Endothelial cell of umbilical vein (primary cell): ENCODE measurements around the gene SPINK5. TPM values are rescaled to one million over a fixed set of nuclear protein-coding genes. Genes with fewer than 3 reads are reported as not detected.

ENCODE experiments used
- BruUV-seq: library from RNA; stranded (reverse); fragments of 400-500 nt; replicated peaks from 2 replicates; lab custom pipeline; 2021; lab: Mats Ljungman, UMichigan
- CTCF ChIA-PET: fragments of 300-600, 350-600 bp; sonication (Branson Sonifier 250); formaldehyde crosslinking; loops from one replicate; lab custom pipeline; 2021; ENCODE audit warnings: antibody characterized with exemption, inconsistent platforms; lab: Charles Lee
- POLR2A ChIA-PET: fragments of 300-600, 350-600 bp; sonication (Branson Sonifier 250); formaldehyde crosslinking; loops from one replicate; lab custom pipeline; 2021; ENCODE audit warnings: antibody characterized with exemption, inconsistent platforms; lab: Charles Lee
- DNase-seq: peaks from one replicate; pipeline ENCODE4 v3.0.0-alpha.2; 2011; ENCODE audit warnings: low read depth, low spot score
- FAIRE-seq: peaks from 2 replicates; lab custom pipeline; 2011; peaks lifted over from hg19 to GRCh38; lab: Jason Lieb, UNC
- H2AFZ ChIP-seq: 2 replicates; pipeline ENCODE4 v1.6.0; 2012; ENCODE audit warnings: low read depth, low read length, control low read depth, inconsistent platforms
- H3K27ac ChIP-seq: 2 replicates; pipeline ENCODE4 v1.5.1; 2011; ENCODE audit warnings: low read depth, mild to moderate bottlenecking, control low read depth, low read length, moderate library complexity; ENCODE audit not compliant: insufficient read depth
- H3K27me3 ChIP-seq, 2 experiments: 2 replicates each; pipeline versions ENCODE4 v1.6.0 to v1.6.1; 2011; ENCODE audit warnings: low read length in 2 of 2, mixed read lengths in 1 of 2; ENCODE audit not compliant: control insufficient read depth in 2 of 2, insufficient read depth in 2 of 2
- H3K36me3 ChIP-seq, 2 experiments: 2 replicates in 1 of 2; 3 replicates in 1 of 2; pipeline ENCODE4 v1.5.1; 2011; ENCODE audit warnings: low read length in 2 of 2, mild to moderate bottlenecking in 1 of 2, moderate library complexity in 1 of 2; ENCODE audit not compliant: control insufficient read depth in 2 of 2, insufficient read depth in 2 of 2; ENCODE audit errors: extremely low read depth in 1 of 2
- H3K4me1 ChIP-seq: 3 replicates; pipeline ENCODE4 v1.5.1; 2011; ENCODE audit warnings: mild to moderate bottlenecking, low read length; ENCODE audit not compliant: control insufficient read depth, insufficient read depth; ENCODE audit errors: extremely low read depth
- H3K4me2 ChIP-seq: 2 replicates; pipeline ENCODE4 v1.6.1; 2011; ENCODE audit warnings: low read length, control low read depth, mixed read lengths; ENCODE audit not compliant: insufficient read depth
- H3K4me3 ChIP-seq, 3 experiments: fragments of 200-600 bp in 1 of 3; sonication (generic), shearing (Covaris generic) in 1 of 3; replicated peaks in 1 of 3; 2 replicates each; pipeline ENCODE4 v1.5.1; 2011 to 2016; ENCODE audit warnings: control low read depth in 3 of 3, low read length in 3 of 3, mild to moderate bottlenecking in 2 of 3, inconsistent platforms in 1 of 3, low read depth in 1 of 3, moderate library complexity in 1 of 3; ENCODE audit not compliant: insufficient read depth in 1 of 3
- H3K79me2 ChIP-seq: 2 replicates; pipeline ENCODE4 v1.6.0; 2012; ENCODE audit warnings: low read length, inconsistent platforms; ENCODE audit not compliant: control insufficient read depth, insufficient read depth
- H3K9ac ChIP-seq: replicated peaks from 2 replicates; pipeline ENCODE3; 2011; ENCODE audit warnings: low read length, control low read depth; ENCODE audit not compliant: insufficient read depth; ENCODE audit errors: extremely low read depth
- H3K9me1 ChIP-seq: replicated peaks from 3 replicates; pipeline ENCODE4 v1.6.0; 2011; ENCODE audit warnings: mild to moderate bottlenecking, low read length; ENCODE audit not compliant: control insufficient read depth, insufficient read depth; ENCODE audit errors: extremely low read depth
- H3K9me3 ChIP-seq: replicated peaks from 2 replicates; pipeline ENCODE4 v1.5.1; 2012; ENCODE audit warnings: low read length, inconsistent platforms; ENCODE audit not compliant: control insufficient read depth, insufficient read depth
- H4K20me1 ChIP-seq: replicated peaks from 2 replicates; pipeline ENCODE3; 2011; ENCODE audit warnings: mild to moderate bottlenecking, low read length; ENCODE audit not compliant: control insufficient read depth, insufficient read depth; ENCODE audit errors: extremely low read depth
- CTCF ChIP-seq, 2 donors: IDR thresholded peaks; 1 replicate in 1 of 2; 2 replicates in 1 of 2; pipeline ENCODE4 v1.5.1; 2011; ENCODE audit warnings: low read length in 2 of 2, mild to moderate bottlenecking in 2 of 2, moderate library complexity in 2 of 2, control low read depth in 1 of 2, inconsistent platforms in 1 of 2, low read depth in 1 of 2; ENCODE audit not compliant: insufficient read depth in 1 of 2; ENCODE audit errors: extremely low read depth in 1 of 2
- EZH2 ChIP-seq: IDR thresholded peaks from 2 replicates; pipeline ENCODE4 v1.6.1; 2012; ENCODE audit warnings: borderline replicate concordance, low read depth, mild to moderate bottlenecking, moderate library complexity, low read length, inconsistent platforms; ENCODE audit not compliant: severe bottlenecking
- FOS ChIP-seq: IDR thresholded peaks from 2 replicates; pipeline ENCODE4 v1.6.1; 2011; ENCODE audit warnings: mild to moderate bottlenecking, low read length, moderate library complexity, borderline replicate concordance; ENCODE audit not compliant: insufficient read depth
- GATA2 ChIP-seq: IDR thresholded peaks from 2 replicates; pipeline ENCODE4 v1.7.0; 2011; ENCODE audit warnings: low read depth, mild to moderate bottlenecking, moderate library complexity, mixed read lengths, low read length; ENCODE audit not compliant: insufficient read length, insufficient read depth
- JUN ChIP-seq: IDR thresholded peaks from 2 replicates; pipeline ENCODE4 v1.6.1; 2011; ENCODE audit warnings: borderline replicate concordance, low read depth; ENCODE audit not compliant: insufficient read length, insufficient read depth
- MAX ChIP-seq: IDR thresholded peaks from 2 replicates; pipeline ENCODE4 v1.6.1; 2011; ENCODE audit not compliant: insufficient read depth, insufficient read length
- MYC ChIP-seq: IDR thresholded peaks from one replicate; pipeline ENCODE4 v1.6.1; 2011; ENCODE audit warnings: mild to moderate bottlenecking, low read depth, low read length
- POLR2A ChIP-seq: IDR thresholded peaks from 2 replicates; pipeline ENCODE4 v1.6.1; 2012; ENCODE audit warnings: low read depth, mild to moderate bottlenecking, control low read depth, low read length
- POLR2AphosphoS5 ChIP-seq: IDR thresholded peaks from 2 replicates; pipeline ENCODE4 v1.6.1; 2012; ENCODE audit warnings: low read depth, mild to moderate bottlenecking, control low read depth, low read length, moderate library complexity; ENCODE audit not compliant: insufficient read depth
- dilution Hi-C: fragments of 300-500 bp; cut with MboI; formaldehyde crosslinking; loops from one replicate; pipeline ENCODE4 v1.15.0; 2019; ENCODE audit warnings: low sequenced_read_pairs; ENCODE audit not compliant: extremely low pct_ligation_motif_present
- intact Hi-C: fragments of 100-400 bp; cut with micrococcal nuclease; formaldehyde crosslinking; loops from one replicate; pipeline ENCODE4 v1.10.0; 2022
- polyA plus RNA-seq, 4 experiments: library from polyadenylated mRNA; depleted of rRNA in 3 of 4; stranded (reverse) in 3 of 4; unstranded in 1 of 4; fragments of >200 nt; gene quantifications; 2 replicates each; pipeline versions ENCODE4 v1.2.1 to v1.2.3, GENCODE V29; 2011 to 2012; ENCODE audit warnings: missing spikeins in 1 of 4
- total RNA-seq: library from RNA; stranded (reverse); gene quantifications from 2 replicates; pipeline ENCODE4 v1.2.3, GENCODE V29; 2021

SPINK5 gene
- total and polyA plus RNA-seq, 2 donors (not counting 3 experiments of a cell fraction or from before 2014, with no cell fraction given), result 0.12 to 0.91 TPM

GRCh38 chr5:148075529-148075928 is 11.7 kb downstream of the SPINK5 start:
- H3K9me3 ChIP-seq, result no peaks in the 10 kb centered on the region
- dilution Hi-C loops (no loop called here), intact Hi-C loops (no loop called here)
- no peaks in the 10 kb centered on the region for H3K79me2 ChIP-seq
- no peak overlapping the region for H3K4me3 ChIP-seq
- no peaks in the 10 kb centered on the region for H3K9me1 ChIP-seq
- no peak overlapping the region for H2AFZ ChIP-seq
- no peaks in the 10 kb centered on the region for H3K4me1 ChIP-seq
- no peak overlapping the region for H3K9ac ChIP-seq
- ChIA-PET CTCF (no interaction called here), POLR2A (no interaction called here)
- no peak for DNase-seq
- BruUV-seq, result no TSS peak
- H3K36me3 ChIP-seq, result no peaks in the 10 kb centered on the region
- no peak overlapping the region for H3K27ac ChIP-seq
- no peak overlapping the region for H3K4me2 ChIP-seq
- no peaks in the 10 kb centered on the region for H4K20me1 ChIP-seq
- FAIRE-seq, result no peak
- no peaks in the 10 kb centered on the region for H3K27me3 ChIP-seq
- TF ChIP-seq POLR2AphosphoS5 (no peak), FOS (no peak), POLR2A (no peak), CTCF (IDR thresholded peaks at IDR 0.05; ENCODE audit: extremely low read depth in 1 of 2, insufficient read depth in 1 of 2, low read depth in 1 of 2, low read length in 2 of 2) (no peak)

- H4K20me1 ChIP-seq, result no peaks in the 10 kb centered on the region
- no peak for FAIRE-seq
- no peaks in the 10 kb centered on the region for H3K27me3 ChIP-seq
- TF ChIP-seq MAX (no peak), POLR2A (no peak), GATA2 (no peak), EZH2 (no peak), POLR2AphosphoS5 (no peak), MYC (no peak), CTCF (IDR thresholded peaks at IDR 0.05; ENCODE audit: extremely low read depth in 1 of 2, insufficient read depth in 1 of 2, low read depth in 1 of 2, low read length in 2 of 2) (no peak), FOS (no peak), JUN (no peak)
- ChIA-PET POLR2A (no interaction called here), CTCF (no interaction called here)
- dilution Hi-C loops (no loop called here), intact Hi-C loops (no loop called here)
- no peaks in the 10 kb centered on the region for H3K4me1 ChIP-seq
- BruUV-seq, result no TSS peak
- no peaks in the 10 kb centered on the region for H3K36me3 ChIP-seq
- no peaks in the 10 kb centered on the region for H3K79me2 ChIP-seq
- H3K4me2 ChIP-seq, result no peak overlapping the region
- no peak overlapping the region for H3K27ac ChIP-seq
- no peak for DNase-seq
- no peaks in the 10 kb centered on the region for H3K9me3 ChIP-seq
- H3K9ac ChIP-seq, result no peak overlapping the region
- H2AFZ ChIP-seq, result no peak overlapping the region
- H3K9me1 ChIP-seq, result no peaks in the 10 kb centered on the region
- H3K4me3 ChIP-seq, result no peak overlapping the region
These were observed 19.4 kb downstream of the SPINK5 start for GRCh38 chr5:148083203-148083602.
